Activated naive CD8-positive, alpha-beta T cell (primary cell): ENCODE measurements around the gene UROC1.

ENCODE experiments used
- H3K27ac Mint-ChIP-seq: one replicate; pipeline ENCODE4 v1.8.0; 2021; ENCODE audit warnings: mixed read lengths
- H3K27me3 Mint-ChIP-seq: one replicate; pipeline ENCODE4 v1.8.0; 2021; ENCODE audit warnings: mixed read lengths
- H3K36me3 Mint-ChIP-seq: one replicate; pipeline ENCODE4 v1.8.0; 2021; ENCODE audit warnings: mixed read lengths
- H3K4me1 Mint-ChIP-seq: one replicate; pipeline ENCODE4 v1.8.0; 2021; ENCODE audit warnings: low read depth, mixed read lengths
- H3K4me3 Mint-ChIP-seq: one replicate; pipeline ENCODE4 v1.8.0; 2021; ENCODE audit warnings: mild to moderate bottlenecking, mixed read lengths
- H3K9me3 Mint-ChIP-seq: one replicate; pipeline ENCODE4 v1.8.0; 2021; ENCODE audit warnings: low read depth, mixed read lengths

Gene UROC1

GRCh38 chr3:126439346-126439967 lies 78.1 kb downstream of the UROC1 start:
- peaks cover 7% of the 10 kb centered on the region for H3K36me3 Mint-ChIP-seq
- no peak overlapping the region for H3K4me3 Mint-ChIP-seq
- no peak overlapping the region for H3K27ac Mint-ChIP-seq
- H3K4me1 Mint-ChIP-seq: no peaks in the 10 kb centered on the region
- H3K27me3 Mint-ChIP-seq: no peaks in the 10 kb centered on the region
- H3K9me3 Mint-ChIP-seq: no peaks in the 10 kb centered on the region

DNA sequence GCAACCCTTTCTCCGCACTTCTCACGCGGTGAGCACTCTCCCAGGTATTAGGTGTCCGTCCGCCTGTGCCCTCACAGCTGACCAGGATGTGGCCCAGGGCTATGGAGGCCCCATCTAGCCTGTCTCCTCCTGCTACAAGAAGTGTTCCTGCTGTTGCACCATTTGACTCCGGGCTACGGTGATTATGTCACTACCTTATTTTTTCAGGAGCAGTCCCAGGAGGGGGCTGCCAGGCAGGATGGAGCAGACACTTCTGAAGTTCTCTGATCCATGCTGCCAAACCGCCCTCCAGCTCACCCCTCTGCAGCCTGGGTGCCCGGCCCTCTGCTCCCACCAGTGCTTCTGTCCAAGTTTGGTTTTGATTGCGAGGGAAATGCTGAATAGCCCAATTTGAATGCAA lies 78.8 kb downstream of the UROC1 start:
- Mint-ChIP-seq H3K9me3 (no peaks in the 10 kb centered on the region), H3K36me3 (peaks cover 7% of the 10 kb centered on the region), H3K4me3 (no peak overlapping the region), H3K27me3 (no peaks in the 10 kb centered on the region), H3K27ac (no peak overlapping the region), H3K4me1 (no peaks in the 10 kb centered on the region)

GRCh38 chr3:126438186-126438585 lies 79.4 kb downstream of the UROC1 start:
- H3K4me3 Mint-ChIP-seq: no peak overlapping the region
- H3K27ac Mint-ChIP-seq: no peak overlapping the region
- no peaks in the 10 kb centered on the region for H3K27me3 Mint-ChIP-seq
- no peaks in the 10 kb centered on the region for H3K9me3 Mint-ChIP-seq
- no peaks in the 10 kb centered on the region for H3K4me1 Mint-ChIP-seq
- peaks cover 6% of the 10 kb centered on the region for H3K36me3 Mint-ChIP-seq

GRCh38 chr3:126436826-126437717 lies 80.5 kb downstream of the UROC1 start:
- Mint-ChIP-seq H3K4me1 (no peaks in the 10 kb centered on the region), H3K27ac (no peak overlapping the region), H3K27me3 (no peaks in the 10 kb centered on the region), H3K36me3 (peaks cover 8% of the 10 kb centered on the region), H3K4me3 (no peak overlapping the region), H3K9me3 (no peaks in the 10 kb centered on the region)

GRCh38 chr3:126435456-126436315 lies 81.9 kb downstream of the UROC1 start:
- H3K27ac Mint-ChIP-seq: no peak overlapping the region
- H3K4me3 Mint-ChIP-seq: no peak overlapping the region
- H3K4me1 Mint-ChIP-seq: no peaks in the 10 kb centered on the region
- no peaks in the 10 kb centered on the region for H3K9me3 Mint-ChIP-seq
- no peaks in the 10 kb centered on the region for H3K27me3 Mint-ChIP-seq
- peaks cover 12% of the 10 kb centered on the region for H3K36me3 Mint-ChIP-seq

- H3K27me3 Mint-ChIP-seq: no peaks in the 10 kb centered on the region
Measured at GRCh38 chr3:126434931-126435411, 82.6 kb downstream of the UROC1 start.

GRCh38 chr3:126434264-126434590 lies 83.3 kb downstream of the UROC1 start:
- H3K36me3 Mint-ChIP-seq: peaks cover 12% of the 10 kb centered on the region

More at GRCh38 chr3:126434931-126435411, 82.6 kb downstream of the UROC1 start:
- Mint-ChIP-seq H3K4me1 (no peaks in the 10 kb centered on the region), H3K27ac (no peak overlapping the region), H3K4me3 (no peak overlapping the region), H3K9me3 (no peaks in the 10 kb centered on the region), H3K36me3 (peaks cover 12% of the 10 kb centered on the region)

GRCh38 chr3:126433496-126434263 lies 83.9 kb downstream of the UROC1 start:
- Mint-ChIP-seq H3K27ac (no peak overlapping the region), H3K9me3 (no peaks in the 10 kb centered on the region), H3K27me3 (no peaks in the 10 kb centered on the region), H3K36me3 (peaks cover 12% of the 10 kb centered on the region), H3K4me1 (no peaks in the 10 kb centered on the region), H3K4me3 (no peak overlapping the region)

More at GRCh38 chr3:126434264-126434590, 83.3 kb downstream of the UROC1 start:
- Mint-ChIP-seq H3K9me3 (no peaks in the 10 kb centered on the region), H3K27ac (no peak overlapping the region), H3K4me3 (no peak overlapping the region), H3K4me1 (no peaks in the 10 kb centered on the region), H3K27me3 (no peaks in the 10 kb centered on the region)

DNA sequence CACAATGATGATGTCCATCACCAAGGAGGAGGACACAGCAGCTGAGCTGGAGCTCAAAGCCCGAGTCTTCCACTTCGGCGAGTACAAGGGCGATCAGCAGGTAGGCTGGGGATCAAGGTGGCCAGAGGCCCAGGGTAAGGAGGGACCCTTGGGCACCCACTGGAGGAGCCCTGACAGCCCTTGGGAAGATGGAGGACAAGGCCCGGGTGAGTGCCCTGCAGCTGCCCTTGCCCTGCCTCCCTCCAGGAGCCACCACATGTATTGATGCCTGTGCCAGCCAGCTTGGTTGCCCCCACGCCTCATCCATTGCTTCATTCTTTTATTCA lies 84.5 kb downstream of the UROC1 start:
- Mint-ChIP-seq H3K27me3 (no peaks in the 10 kb centered on the region), H3K4me1 (no peaks in the 10 kb centered on the region), H3K4me3 (no peak overlapping the region), H3K36me3 (peaks cover 12% of the 10 kb centered on the region), H3K9me3 (no peaks in the 10 kb centered on the region), H3K27ac (no peak overlapping the region)

GRCh38 chr3:126432361-126433104 lies 85.0 kb downstream of the UROC1 start:
- H3K27ac Mint-ChIP-seq: no peak overlapping the region
- H3K9me3 Mint-ChIP-seq: no peaks in the 10 kb centered on the region
- peaks cover 14% of the 10 kb centered on the region for H3K36me3 Mint-ChIP-seq
- H3K4me3 Mint-ChIP-seq: no peak overlapping the region
- H3K4me1 Mint-ChIP-seq: no peaks in the 10 kb centered on the region
- H3K27me3 Mint-ChIP-seq: no peaks in the 10 kb centered on the region
